GM12892 (cell line): ENCODE measurements around the gene LAMB3.

Experiments used
- DNase-seq: peaks from one replicate; pipeline ENCODE4 v3.0.0; 2011; ENCODE audit not compliant: insufficient read length
- FAIRE-seq: peaks from 2 replicates; lab custom pipeline; 2011; peaks lifted over from hg19 to GRCh38; lab: Jason Lieb, UNC
- POLR2A ChIP-seq: IDR thresholded peaks from 2 replicates; pipeline ENCODE4 v1.6.1; 2011; ENCODE audit warnings: low read depth, low read length, control low read depth
- POLR2AphosphoS5 ChIP-seq: IDR thresholded peaks from 2 replicates; pipeline ENCODE4 v1.6.1; 2011; ENCODE audit warnings: low read depth, low read length, control low read depth
- TAF1 ChIP-seq: IDR thresholded peaks from 2 replicates; pipeline ENCODE4 v1.6.1; 2011; ENCODE audit warnings: low read depth, mild to moderate bottlenecking, control low read depth, low read length, borderline replicate concordance

Gene LAMB3

GRCh38 chr1:209583408-209583807 is 68.8 kb downstream of the LAMB3 start, which contains the start of gene CAMK1G:
CAMK1G (plus strand) TSS chr1:209583714; CDS start chr1:209594984, 11,270 bp downstream.
- no peak for TF ChIP-seq POLR2A
- TF ChIP-seq TAF1 = no peak
- TF ChIP-seq POLR2AphosphoS5 = no peak
- no peak for DNase-seq
- no peak for FAIRE-seq

- no peak for DNase-seq
- TF ChIP-seq TAF1 (no peak), POLR2A (no peak), POLR2AphosphoS5 (no peak)
- no peak for FAIRE-seq
Measured at GRCh38 chr1:209580577-209580976, 71.6 kb downstream of the LAMB3 start.

- FAIRE-seq (no peak), DNase-seq (no peak)
- TF ChIP-seq POLR2AphosphoS5 (no peak), TAF1 (no peak), POLR2A (no peak)
Measured at GRCh38 chr1:209577346-209577745, 74.9 kb downstream of the LAMB3 start.

- DNase-seq (peak; percentile 51), FAIRE-seq (peak; percentile 89)
- no peak for TF ChIP-seq POLR2A
- TF ChIP-seq TAF1 = no peak
- no peak for TF ChIP-seq POLR2AphosphoS5
Measured at GRCh38 chr1:209576392-209577197, 75.6 kb downstream of the LAMB3 start.

- no peak for FAIRE-seq
- no peak for DNase-seq
- no peak for TF ChIP-seq POLR2A
- no peak for TF ChIP-seq TAF1
- no peak for TF ChIP-seq POLR2AphosphoS5
Measured at GRCh38 chr1:209570743-209571142, 81.5 kb downstream of the LAMB3 start.

GRCh38 chr1:209569455-209570207 is 82.6 kb downstream of the LAMB3 start:
- TF ChIP-seq TAF1 (no peak), POLR2AphosphoS5 (no peak), POLR2A (no peak)
- FAIRE-seq (peak; percentile 51), DNase-seq (peak; percentile 23)

- DNase-seq (no peak), FAIRE-seq (no peak)
- TF ChIP-seq POLR2AphosphoS5 = no peak
- TF ChIP-seq POLR2A = no peak
- TF ChIP-seq TAF1 = no peak
Measured at GRCh38 chr1:209567698-209568175, 84.5 kb downstream of the LAMB3 start.

GRCh38 chr1:209565759-209566678 is 86.2 kb downstream of the LAMB3 start:
- DNase-seq (peak; percentile 29), FAIRE-seq (peak; percentile 91)
- TF ChIP-seq POLR2AphosphoS5 = no peak
- TF ChIP-seq TAF1 = no peak
- no peak for TF ChIP-seq POLR2A
